ENCODE results near the gene ARHGAP8.
"Not testable (repeated sequence)": the region's sequence is repeated elsewhere in the genome, so short reads cannot be mapped to it uniquely, and the experiment has no call there.

Gene ARHGAP8

DNA sequence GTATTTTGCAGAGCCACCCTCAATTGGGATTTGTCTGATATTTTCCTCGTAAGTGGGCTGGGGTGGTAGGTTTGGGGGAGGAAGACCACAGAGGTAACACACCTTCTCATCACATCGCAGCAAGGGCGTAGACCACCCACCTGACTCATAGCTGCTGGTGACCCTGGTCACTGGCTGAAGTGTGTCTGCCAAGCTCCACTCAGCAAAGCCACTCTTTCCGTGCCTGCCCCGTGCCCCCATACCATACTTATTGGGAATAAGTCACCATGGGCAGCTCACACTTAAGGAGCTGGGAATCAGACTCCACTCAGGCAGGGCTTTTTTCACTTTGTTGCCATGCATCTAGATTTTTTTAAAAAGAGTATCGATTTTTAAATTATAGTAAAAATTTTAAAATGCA is 145.9 kb downstream of the ARHGAP8 start:
- H3K4me1 ChIP-seq (ENCODE audit: control insufficient read depth, insufficient read depth, low read length, unreplicated experiment): no peaks in the 10 kb centered on the region
- H3K27me3 ChIP-seq (ENCODE audit: insufficient read depth, low read length): no peaks in the 10 kb centered on the region
- H3K27ac ChIP-seq (ENCODE audit: low read depth, low read length): no peak overlapping the region
- H3K79me2 ChIP-seq (ENCODE audit: control insufficient read depth, insufficient read depth, low read length, unreplicated experiment): no peaks in the 10 kb centered on the region
- no peaks in the 10 kb centered on the region for H3K36me3 ChIP-seq (ENCODE audit: insufficient read depth, low read length)
- no peak overlapping the region for H2AFZ ChIP-seq (ENCODE audit: low read length, unreplicated experiment)
- no peak overlapping the region for H3K4me3 ChIP-seq (ENCODE audit: low read depth, low read length)

GRCh38 chr22:44901301-44901700 is 148.9 kb downstream of the ARHGAP8 start:
- Histone ChIP-seq H3K27ac (ENCODE audit: low read depth, low read length) (no peak overlapping the region), H3K4me1 (ENCODE audit: control insufficient read depth, insufficient read depth, low read length, unreplicated experiment) (no peaks in the 10 kb centered on the region), H3K27me3 (ENCODE audit: insufficient read depth, low read length) (no peaks in the 10 kb centered on the region), H3K36me3 (ENCODE audit: insufficient read depth, low read length) (no peaks in the 10 kb centered on the region), H2AFZ (ENCODE audit: low read length, unreplicated experiment) (no peak overlapping the region), H3K4me3 (ENCODE audit: low read depth, low read length) (no peak overlapping the region), H3K79me2 (ENCODE audit: control insufficient read depth, insufficient read depth, low read length, unreplicated experiment) (no peaks in the 10 kb centered on the region)

DNA sequence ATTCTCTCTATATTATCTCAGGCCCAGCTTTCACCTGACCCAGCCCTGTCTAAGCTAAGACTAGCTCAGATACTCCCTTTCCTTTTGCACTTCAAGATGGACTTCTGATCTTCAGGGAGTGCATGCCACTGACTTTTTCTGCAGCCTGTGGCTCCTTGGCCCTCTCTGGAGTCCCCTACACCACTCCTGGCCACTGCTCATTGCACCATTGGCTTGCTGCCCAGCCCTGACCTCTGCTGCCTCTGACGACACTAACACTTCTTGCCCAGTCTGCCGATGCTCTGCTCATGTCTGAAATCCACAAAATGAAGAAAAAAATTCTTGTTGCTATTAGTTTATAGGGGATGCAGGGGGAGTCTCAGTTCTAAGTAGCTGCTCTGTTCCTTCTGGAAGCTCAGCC is 150.8 kb downstream of the ARHGAP8 start:
- H3K27me3 ChIP-seq (ENCODE audit: insufficient read depth, low read length); H3K4me3 ChIP-seq (ENCODE audit: low read depth, low read length); H3K36me3 ChIP-seq (ENCODE audit: insufficient read depth, low read length); H3K27ac ChIP-seq (ENCODE audit: low read depth, low read length); H3K4me1 ChIP-seq (ENCODE audit: control insufficient read depth, insufficient read depth, low read length, unreplicated experiment); H3K79me2 ChIP-seq (ENCODE audit: control insufficient read depth, insufficient read depth, low read length, unreplicated experiment); H2AFZ ChIP-seq (ENCODE audit: low read length, unreplicated experiment): not testable (repeated sequence)

DNA sequence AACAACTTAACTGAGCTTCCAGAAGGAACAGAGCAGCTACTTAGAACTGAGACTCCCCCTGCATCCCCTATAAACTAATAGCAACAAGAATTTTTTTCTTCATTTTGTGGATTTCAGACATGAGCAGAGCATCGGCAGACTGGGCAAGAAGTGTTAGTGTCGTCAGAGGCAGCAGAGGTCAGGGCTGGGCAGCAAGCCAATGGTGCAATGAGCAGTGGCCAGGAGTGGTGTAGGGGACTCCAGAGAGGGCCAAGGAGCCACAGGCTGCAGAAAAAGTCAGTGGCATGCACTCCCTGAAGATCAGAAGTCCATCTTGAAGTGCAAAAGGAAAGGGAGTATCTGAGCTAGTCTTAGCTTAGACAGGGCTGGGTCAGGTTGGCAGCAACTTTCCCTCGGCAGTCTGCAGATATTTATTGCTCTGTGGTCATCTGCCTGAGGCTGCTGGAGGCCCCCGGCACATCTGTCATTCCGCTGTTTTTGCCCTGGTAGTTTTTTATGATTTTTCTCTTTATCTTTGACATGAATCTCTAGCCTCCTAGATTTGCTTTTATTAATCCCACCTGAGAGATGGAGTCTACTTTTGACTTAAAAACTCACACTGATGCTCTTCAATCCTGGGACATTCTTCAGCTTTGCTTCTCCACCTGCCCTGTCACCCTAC is 152.2 kb downstream of the ARHGAP8 start:
- H3K79me2 ChIP-seq (ENCODE audit: control insufficient read depth, insufficient read depth, low read length, unreplicated experiment); H2AFZ ChIP-seq (ENCODE audit: low read length, unreplicated experiment); H3K27me3 ChIP-seq (ENCODE audit: insufficient read depth, low read length); H3K4me3 ChIP-seq (ENCODE audit: low read depth, low read length); H3K27ac ChIP-seq (ENCODE audit: low read depth, low read length); H3K4me1 ChIP-seq (ENCODE audit: control insufficient read depth, insufficient read depth, low read length, unreplicated experiment); H3K36me3 ChIP-seq (ENCODE audit: insufficient read depth, low read length): not testable (repeated sequence)

GRCh38 chr22:44906248-44906936 is 154.0 kb downstream of the ARHGAP8 start:
- H3K27me3 ChIP-seq (ENCODE audit: insufficient read depth, low read length): no peaks in the 10 kb centered on the region
- H3K36me3 ChIP-seq (ENCODE audit: insufficient read depth, low read length): no peaks in the 10 kb centered on the region

DNA sequence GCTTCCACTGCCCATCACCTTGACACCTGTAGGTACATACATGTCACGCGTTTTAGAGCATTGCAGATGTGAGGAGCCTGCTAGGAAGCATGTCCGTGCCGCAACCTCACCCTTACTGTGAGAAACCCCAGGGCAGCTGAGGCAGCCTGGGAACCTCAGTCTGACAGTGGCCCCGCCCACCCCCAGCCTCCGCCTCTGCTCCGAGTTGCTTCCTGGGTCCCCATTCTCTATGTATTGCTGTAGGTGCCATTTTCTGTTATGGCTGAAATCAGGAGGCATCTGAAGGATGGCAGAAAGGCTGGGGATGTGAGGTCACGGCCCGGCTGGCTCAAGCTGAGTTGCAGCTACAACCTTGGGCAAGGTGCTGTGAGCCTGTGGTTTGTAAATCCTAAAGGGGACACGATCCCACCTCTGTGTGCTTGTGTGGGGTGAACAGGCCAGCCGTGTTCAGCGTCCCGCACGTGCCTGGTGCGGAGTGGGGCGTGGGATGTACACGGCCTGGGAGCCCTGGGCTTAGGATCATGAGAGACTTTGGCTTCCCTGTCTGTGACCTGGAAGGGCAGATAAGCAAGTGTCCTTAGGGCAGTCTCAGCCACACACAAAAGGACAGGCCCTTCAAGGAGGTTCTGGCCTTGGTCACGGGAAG is 154.7 kb downstream of the ARHGAP8 start:
- H3K36me3 ChIP-seq (ENCODE audit: insufficient read depth, low read length): no peaks in the 10 kb centered on the region
- no peaks in the 10 kb centered on the region for H3K4me1 ChIP-seq (ENCODE audit: control insufficient read depth, insufficient read depth, low read length, unreplicated experiment)
- no peak overlapping the region for H3K27ac ChIP-seq (ENCODE audit: low read depth, low read length)
- no peaks in the 10 kb centered on the region for H3K27me3 ChIP-seq (ENCODE audit: insufficient read depth, low read length)
- H2AFZ ChIP-seq (ENCODE audit: low read length, unreplicated experiment): no peak overlapping the region
- no peaks in the 10 kb centered on the region for H3K79me2 ChIP-seq (ENCODE audit: control insufficient read depth, insufficient read depth, low read length, unreplicated experiment)
- no peak overlapping the region for H3K4me3 ChIP-seq (ENCODE audit: low read depth, low read length)

More at GRCh38 chr22:44906248-44906936, 154.0 kb downstream of the ARHGAP8 start:
- no peaks in the 10 kb centered on the region for H3K79me2 ChIP-seq (ENCODE audit: control insufficient read depth, insufficient read depth, low read length, unreplicated experiment)
- no peak overlapping the region for H3K27ac ChIP-seq (ENCODE audit: low read depth, low read length)
- H2AFZ ChIP-seq (ENCODE audit: low read length, unreplicated experiment): no peak overlapping the region
- H3K4me3 ChIP-seq (ENCODE audit: low read depth, low read length): no peak overlapping the region
- H3K4me1 ChIP-seq (ENCODE audit: control insufficient read depth, insufficient read depth, low read length, unreplicated experiment): no peaks in the 10 kb centered on the region

DNA sequence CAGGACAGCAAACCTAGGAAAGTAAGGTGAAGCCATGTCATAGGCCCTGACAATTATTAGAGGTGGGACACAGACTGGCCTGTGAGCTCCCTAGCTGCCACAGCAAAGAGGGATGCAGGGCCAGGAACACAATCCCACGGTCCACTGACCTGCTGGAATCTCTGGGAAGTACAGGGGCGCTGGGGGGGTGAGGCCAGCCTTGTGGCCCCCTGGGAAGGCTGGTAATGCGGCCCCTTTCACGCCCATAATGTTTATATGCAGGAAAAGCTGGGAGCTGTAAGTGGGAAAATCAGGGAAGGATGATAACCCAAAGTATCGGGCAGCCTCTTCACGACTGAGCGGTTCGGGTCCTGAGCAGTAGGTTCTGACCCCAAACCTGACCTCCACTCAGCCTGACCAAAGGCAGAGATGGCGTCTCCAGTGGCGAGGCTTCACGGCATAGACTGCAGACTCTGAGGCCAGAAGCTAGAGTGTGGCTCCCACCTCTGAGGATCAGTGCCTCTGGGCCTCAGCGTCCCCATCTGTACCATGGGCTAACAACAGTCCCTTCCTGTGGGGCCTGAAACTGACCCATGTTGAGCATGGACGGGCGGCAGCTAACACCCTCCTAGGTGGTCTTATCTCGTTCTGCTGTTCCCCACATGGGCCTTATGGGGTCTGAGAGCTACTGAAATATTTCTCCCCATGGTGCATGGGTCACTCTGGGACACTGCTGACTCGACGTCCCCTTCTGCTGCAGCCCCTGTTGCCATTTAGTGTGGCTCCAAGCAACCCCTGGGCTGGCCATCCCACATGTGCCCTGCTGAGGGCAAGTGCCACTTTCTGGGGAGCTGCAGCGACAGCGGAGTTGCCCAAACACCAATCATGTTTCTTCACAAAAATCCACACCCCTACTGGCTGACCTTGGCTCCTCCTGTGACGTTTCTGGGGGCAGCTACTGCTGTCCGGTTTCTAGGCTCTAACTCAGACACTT is 155.7 kb downstream of the ARHGAP8 start:
- Histone ChIP-seq H3K79me2 (ENCODE audit: control insufficient read depth, insufficient read depth, low read length, unreplicated experiment) (no peaks in the 10 kb centered on the region), H3K4me1 (ENCODE audit: control insufficient read depth, insufficient read depth, low read length, unreplicated experiment) (no peaks in the 10 kb centered on the region), H3K27me3 (ENCODE audit: insufficient read depth, low read length) (no peaks in the 10 kb centered on the region), H3K4me3 (ENCODE audit: low read depth, low read length) (no peak overlapping the region), H3K36me3 (ENCODE audit: insufficient read depth, low read length) (no peaks in the 10 kb centered on the region), H2AFZ (ENCODE audit: low read length, unreplicated experiment) (no peak overlapping the region), H3K27ac (ENCODE audit: low read depth, low read length) (no peak overlapping the region)

DNA sequence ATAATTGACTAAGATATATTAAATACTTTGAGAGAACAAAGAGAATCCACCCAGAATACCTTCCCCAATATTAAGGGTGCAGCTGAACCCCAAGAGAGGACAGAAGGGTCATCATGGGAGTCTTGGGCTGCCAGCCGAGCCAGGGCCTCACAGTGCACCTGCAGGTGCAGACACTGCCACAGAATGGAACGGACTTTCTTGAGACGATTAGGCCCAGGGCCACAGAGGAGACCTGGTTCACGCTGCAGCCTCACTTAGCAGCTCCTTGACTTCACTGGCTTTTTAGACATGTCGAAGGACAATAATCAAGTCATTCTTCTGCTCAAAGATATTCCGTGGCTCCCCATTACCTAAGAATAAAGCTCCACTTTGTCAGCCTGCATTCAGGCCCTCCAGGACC is 156.9 kb downstream of the ARHGAP8 start:
- Histone ChIP-seq H3K27ac (ENCODE audit: low read depth, low read length) (no peak overlapping the region), H3K4me3 (ENCODE audit: low read depth, low read length) (no peak overlapping the region), H3K4me1 (ENCODE audit: control insufficient read depth, insufficient read depth, low read length, unreplicated experiment) (no peaks in the 10 kb centered on the region), H3K27me3 (ENCODE audit: insufficient read depth, low read length) (no peaks in the 10 kb centered on the region), H2AFZ (ENCODE audit: low read length, unreplicated experiment) (no peak overlapping the region), H3K36me3 (ENCODE audit: insufficient read depth, low read length) (no peaks in the 10 kb centered on the region), H3K79me2 (ENCODE audit: control insufficient read depth, insufficient read depth, low read length, unreplicated experiment) (no peaks in the 10 kb centered on the region)

Data from ACC112 (cell line).